Naive thymus-derived CD4-positive, alpha-beta T cell (primary cell): ENCODE data around the gene GBA2. TPM values are rescaled to one million over a fixed set of nuclear protein-coding genes. Genes with fewer than 3 reads are reported as not detected.

Source experiments
- ATAC-seq: fragments of 150-1000 bp; cut with Tn5 transposase; 2 replicates; pipeline ENCODE4 v1.10.0; 2021; ENCODE audit warnings: mild to moderate bottlenecking, moderate library complexity
- CTCF ChIA-PET: fragments of 350-600 bp; sonication (Branson Sonifier 250); formaldehyde crosslinking; loops from one replicate; lab custom pipeline; 2021; ENCODE audit warnings: antibody characterized with exemption; lab: Charles Lee
- POLR2A ChIA-PET: fragments of 350-600 bp; sonication (Branson Sonifier 250); formaldehyde crosslinking; loops from one replicate; lab custom pipeline; 2021; ENCODE audit warnings: antibody characterized with exemption, inconsistent platforms; lab: Charles Lee
- DNase-seq, 9 donors: peaks; one replicate each; pipeline versions ENCODE4 v3.0.0 to v3.0.0-alpha.2; 2020 to 2022; ENCODE audit warnings: mixed read lengths in 1 of 9
- H3K27ac ChIP-seq: one replicate; pipeline ENCODE4 v1.7.0; 2013; ENCODE audit warnings: mild to moderate bottlenecking, low read depth, low read length, moderate library complexity
- H3K27me3 ChIP-seq, 2 donors: one replicate each; pipeline ENCODE4 v1.7.0; 2013; ENCODE audit warnings: low read length in 2 of 2, mild to moderate bottlenecking in 2 of 2, moderate library complexity in 2 of 2; ENCODE audit not compliant: control insufficient read depth in 2 of 2, insufficient read depth in 2 of 2
- H3K36me3 ChIP-seq, 3 experiments: 1 replicate in 2 of 3; 2 replicates in 1 of 3; pipeline ENCODE4 v1.7.0; 2013; ENCODE audit warnings: low read length in 3 of 3, mild to moderate bottlenecking in 3 of 3, moderate library complexity in 1 of 3; ENCODE audit not compliant: insufficient read depth in 3 of 3, control insufficient read depth in 2 of 3
- H3K4me1 ChIP-seq, 2 donors: one replicate each; pipeline ENCODE4 v1.7.0; 2013; ENCODE audit warnings: low read length in 2 of 2, mild to moderate bottlenecking in 2 of 2, moderate library complexity in 1 of 2; ENCODE audit not compliant: control insufficient read depth in 2 of 2, insufficient read depth in 2 of 2
- H3K4me3 ChIP-seq: 2 replicates; pipeline ENCODE4 v1.7.0; 2013; ENCODE audit warnings: mild to moderate bottlenecking, low read length
- H3K9me3 ChIP-seq, 3 experiments: 1 replicate in 2 of 3; 2 replicates in 1 of 3; pipeline ENCODE4 v1.7.0; 2013; ENCODE audit warnings: low read length in 3 of 3; ENCODE audit not compliant: control insufficient read depth in 2 of 3
- H3K27ac Mint-ChIP-seq, 9 donors: one replicate each; pipeline ENCODE4 v1.8.0; 2020 to 2022; ENCODE audit warnings: mixed read lengths in 9 of 9, mild to moderate bottlenecking in 8 of 9, moderate library complexity in 5 of 9, inconsistent platforms in 2 of 9
- H3K27me3 Mint-ChIP-seq, 5 donors: one replicate each; pipeline ENCODE4 v1.8.0; 2021 to 2022; ENCODE audit warnings: mixed read lengths in 5 of 5, mild to moderate bottlenecking in 1 of 5
- H3K36me3 Mint-ChIP-seq, 5 donors: one replicate each; pipeline ENCODE4 v1.8.0; 2020 to 2022; ENCODE audit warnings: mixed read lengths in 5 of 5, mild to moderate bottlenecking in 3 of 5, inconsistent platforms in 1 of 5
- H3K4me1 Mint-ChIP-seq, 7 donors: one replicate each; pipeline ENCODE4 v1.8.0; 2020 to 2022; ENCODE audit warnings: mixed read lengths in 7 of 7, mild to moderate bottlenecking in 3 of 7, inconsistent platforms in 1 of 7
- H3K4me3 Mint-ChIP-seq, 10 donors: one replicate each; pipeline ENCODE4 v1.8.0; 2020 to 2022; ENCODE audit warnings: mild to moderate bottlenecking in 10 of 10, mixed read lengths in 10 of 10, moderate library complexity in 6 of 10, inconsistent platforms in 2 of 10
- H3K9me3 Mint-ChIP-seq, 11 donors: one replicate each; pipeline ENCODE4 v1.8.0; 2020 to 2022; ENCODE audit warnings: mixed read lengths in 11 of 11, mild to moderate bottlenecking in 4 of 11, inconsistent platforms in 1 of 11, moderate library complexity in 1 of 11
- intact Hi-C, 2 donors: fragments of 100-400 bp; cut with micrococcal nuclease; formaldehyde crosslinking; loops; one replicate each; pipeline ENCODE4 v1.15.1; 2023
- polyA plus RNA-seq, 2 donors: library from polyadenylated mRNA; unstranded; fragments of 300-500 nt; fragmentation: Illumina TruSeq; gene quantifications; one replicate each; pipeline ENCODE4 v1.2.3, GENCODE V29; 2021
- total RNA-seq, 6 experiments: library from RNA in 5 of 6; stranded (reverse) in 5 of 6; gene quantifications; 1 replicate in 5 of 6; 2 replicates in 1 of 6; pipeline ENCODE4 v1.2.3 and lab custom pipeline; 2021 to 2026

Gene GBA2
- total and polyA plus RNA-seq, 7 experiments from 2014 or later: 18.0 to 55.4 (median 47.5) TPM

DNA sequence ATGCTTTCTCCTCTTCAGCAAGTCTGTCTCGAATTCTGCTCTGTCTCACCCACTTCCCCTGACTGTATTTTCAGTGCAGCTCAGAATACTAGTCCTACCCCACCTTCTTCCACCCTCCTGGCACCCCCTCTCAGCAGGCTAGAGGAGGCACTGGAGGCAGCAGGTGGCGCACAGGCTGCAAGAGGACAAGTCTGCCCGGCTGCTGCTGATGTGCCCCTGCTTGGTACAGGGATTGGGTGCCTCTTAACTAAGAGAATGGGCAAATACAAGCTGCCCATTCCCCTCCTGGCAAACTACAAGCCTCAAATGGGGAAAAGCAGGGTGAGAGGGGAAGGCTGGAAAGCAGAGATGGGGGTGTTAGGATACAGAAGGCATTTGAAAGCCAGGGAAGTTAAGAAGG, 22.1 kb downstream of the GBA2 start:
- DNase-seq: peak in 7 of 9 donors; percentile 37 to 61 (median 52)

DNA sequence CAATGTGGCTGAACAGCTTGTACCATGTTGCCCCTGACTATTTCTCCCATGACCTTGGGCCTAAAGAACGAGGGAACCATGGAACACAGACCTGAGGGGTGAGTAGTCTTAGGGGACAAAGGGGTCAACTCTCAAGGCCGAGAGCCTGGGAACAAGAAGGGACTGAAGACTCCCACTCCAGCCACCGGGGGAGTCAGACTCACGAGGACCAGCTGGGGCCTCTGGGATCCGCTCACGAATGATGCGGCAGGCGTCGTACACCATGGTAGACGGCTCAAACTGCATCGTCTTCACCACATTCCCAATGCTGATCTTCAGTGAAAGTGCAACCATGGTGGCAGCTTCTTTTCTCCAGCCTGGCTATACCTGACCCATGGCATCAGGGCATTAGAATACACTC, 23.7 kb downstream of the GBA2 start:
- Histone ChIP-seq H3K4me1 (peaks cover 36% of the 10 kb centered on the region in 2 donors), H3K27ac (no peak overlapping the region), H3K9me3 (no peaks in the 10 kb centered on the region), H3K27me3 (no peaks in the 10 kb centered on the region), H3K4me3 (no peak overlapping the region), H3K36me3 (peaks cover 27 to 53% (median 45%) of the 10 kb centered on the region in 3 experiments)
- POLR2A ChIA-PET: interaction anchor here (0.6 to 1.3 kb wide), 3 partner anchors 26 to 113 kb away, joined by 3 to 5 read pairs (median 4); no protein-coding TSS in a partner anchor
- Mint-ChIP-seq H3K36me3 (peaks cover 16 to 32% (median 29%) of the 10 kb centered on the region in 5 donors), H3K4me3 (no peak overlapping the region), H3K27me3 (no peaks in the 10 kb centered on the region), H3K9me3 (peaks cover 0 to 2% (median 0%) of the 10 kb centered on the region in 11 donors), H3K27ac (no peak overlapping the region), H3K4me1 (peaks cover 0 to 23% (median 8%) of the 10 kb centered on the region in 7 donors)
- ATAC-seq (no peak), DNase-seq (no peak)
- CTCF ChIA-PET: interaction anchor here (0.9 to 1.6 kb wide), 2 partner anchors 13 to 78 kb away, joined by 3 read pairs; no protein-coding TSS in a partner anchor
- intact Hi-C loops: no loop called here

More for the DNA sequence above, 22.1 kb downstream of the GBA2 start:
- no peaks in the 10 kb centered on the region for H3K27me3 Mint-ChIP-seq
- Histone ChIP-seq H3K4me1 (peaks cover 44 to 46% of the 10 kb centered on the region in 2 donors), H3K4me3 (no peak overlapping the region), H3K36me3 (peaks cover 19 to 38% (median 30%) of the 10 kb centered on the region in 3 experiments), H3K27ac (peak overlapping the region; percentile 46), H3K27me3 (no peaks in the 10 kb centered on the region), H3K9me3 (no peaks in the 10 kb centered on the region)
- H3K4me3 Mint-ChIP-seq: peak overlapping the region in 7 of 10 donors; percentile 34 to 73 (median 61)
- peak; percentile 62 for ATAC-seq
- H3K4me1 Mint-ChIP-seq: peaks cover 0 to 23% (median 8%) of the 10 kb centered on the region in 7 donors
- intact Hi-C loops: no loop called here
- H3K36me3 Mint-ChIP-seq: peaks cover 10 to 31% (median 21%) of the 10 kb centered on the region in 5 donors
- ChIA-PET CTCF (interaction anchor here (1.0 to 6.4 kb wide), 8 partner anchors 10 to 110 kb away, joined by 3 to 50 read pairs (median 5); partner anchors contain the start of genes CCDC107 and RMRP), POLR2A (interaction anchor here (0.7 to 3.3 kb wide), 8 partner anchors 9 to 1088 kb away, joined by 3 to 22 read pairs (median 4); partner anchors contain the start of genes CCDC107, GBA2, RGP1 and RMRP)
- peak overlapping the region in 7 of 9 donors; percentile 28 to 92 (median 81) for H3K27ac Mint-ChIP-seq
- peaks cover 0 to 2% (median 0%) of the 10 kb centered on the region in 11 donors for H3K9me3 Mint-ChIP-seq

DNA sequence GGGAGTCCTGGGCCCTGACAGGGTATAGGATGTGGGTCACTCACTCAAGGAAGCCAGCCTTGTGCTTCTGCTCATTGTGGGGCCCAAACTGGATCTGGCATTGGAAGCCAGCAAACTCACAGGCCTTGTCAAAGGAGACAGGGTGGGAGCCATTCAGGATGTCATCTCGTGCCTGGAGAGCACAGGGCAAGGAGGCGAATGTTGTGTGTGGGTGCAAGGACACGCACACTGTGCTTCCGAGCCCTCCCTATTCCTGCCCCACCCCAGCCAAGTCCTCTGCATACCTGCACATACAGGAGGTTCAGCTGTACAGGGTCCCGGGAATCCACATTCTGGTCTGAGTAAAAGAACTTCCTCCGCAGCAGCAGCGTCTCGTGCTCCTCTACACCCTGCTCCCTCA, 25.1 kb downstream of the GBA2 start:
- Mint-ChIP-seq H3K4me1 (peaks cover 0 to 23% (median 8%) of the 10 kb centered on the region in 7 donors), H3K4me3 (no peak overlapping the region), H3K27me3 (no peaks in the 10 kb centered on the region), H3K9me3 (peaks cover 0 to 2% (median 0%) of the 10 kb centered on the region in 11 donors), H3K27ac (no peak overlapping the region), H3K36me3 (peaks cover 24 to 39% (median 29%) of the 10 kb centered on the region in 5 donors)
- H3K4me3 ChIP-seq: no peak overlapping the region
- no peaks in the 10 kb centered on the region for H3K9me3 ChIP-seq
- no peaks in the 10 kb centered on the region for H3K27me3 ChIP-seq
- intact Hi-C loops: no loop called here
- no peak for DNase-seq
- peaks cover 21 to 22% of the 10 kb centered on the region in 2 donors for H3K4me1 ChIP-seq
- CTCF ChIA-PET: interaction anchor here (0.7 kb wide), 2 partner anchors 158 to 252 kb away, joined by 3 read pairs; no protein-coding TSS in a partner anchor
- peaks cover 39 to 68% (median 59%) of the 10 kb centered on the region in 3 experiments for H3K36me3 ChIP-seq
- POLR2A ChIA-PET: interaction anchor here (1.0 kb wide), 1 partner anchor 9 kb away, joined by 3 read pairs; no protein-coding TSS in a partner anchor
- H3K27ac ChIP-seq: no peak overlapping the region
- no peak for ATAC-seq

DNA sequence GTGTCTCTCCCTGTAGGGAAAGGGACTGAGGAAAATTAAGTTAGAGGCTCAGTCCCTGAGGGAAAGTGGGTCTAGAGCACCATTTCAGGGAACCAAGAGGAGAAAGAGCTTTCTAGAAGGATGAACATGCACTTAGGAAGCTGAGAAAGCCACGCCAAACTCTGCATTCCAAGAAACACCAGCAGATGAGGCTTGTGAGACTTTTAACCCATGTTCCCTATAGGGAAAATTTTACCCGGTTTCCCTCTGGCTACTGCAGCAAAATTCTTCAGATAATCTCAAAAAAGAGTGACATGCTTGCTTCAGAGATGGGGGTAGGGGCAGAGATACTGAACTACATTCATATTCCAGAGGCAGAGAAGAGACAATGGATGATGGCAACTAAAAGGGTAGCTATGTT, 25.6 kb downstream of the GBA2 start:
- H3K9me3 ChIP-seq: no peaks in the 10 kb centered on the region
- CTCF ChIA-PET: interaction anchor here (0.7 to 0.9 kb wide), 2 partner anchors 31 to 159 kb away, joined by 3 read pairs; no protein-coding TSS in a partner anchor
- H3K27me3 ChIP-seq: no peaks in the 10 kb centered on the region
- POLR2A ChIA-PET: interaction anchor here (1.0 kb wide), 1 partner anchor 10 kb away, joined by 3 read pairs; no protein-coding TSS in a partner anchor
- Mint-ChIP-seq H3K27ac (peak overlapping the region in 1 of 9 donors; percentile 31), H3K4me1 (peaks cover 0 to 23% (median 8%) of the 10 kb centered on the region in 7 donors), H3K9me3 (peaks cover 0 to 2% (median 0%) of the 10 kb centered on the region in 11 donors), H3K27me3 (no peaks in the 10 kb centered on the region), H3K36me3 (peaks cover 24 to 41% (median 30%) of the 10 kb centered on the region in 5 donors), H3K4me3 (no peak overlapping the region)
- peaks cover 44 to 73% (median 62%) of the 10 kb centered on the region in 3 experiments for H3K36me3 ChIP-seq
- no peak overlapping the region for H3K27ac ChIP-seq
- H3K4me1 ChIP-seq: peaks cover 17 to 18% of the 10 kb centered on the region in 2 donors
- intact Hi-C loops: no loop called here
- no peak overlapping the region for H3K4me3 ChIP-seq
- ATAC-seq: no peak
- no peak for DNase-seq

DNA sequence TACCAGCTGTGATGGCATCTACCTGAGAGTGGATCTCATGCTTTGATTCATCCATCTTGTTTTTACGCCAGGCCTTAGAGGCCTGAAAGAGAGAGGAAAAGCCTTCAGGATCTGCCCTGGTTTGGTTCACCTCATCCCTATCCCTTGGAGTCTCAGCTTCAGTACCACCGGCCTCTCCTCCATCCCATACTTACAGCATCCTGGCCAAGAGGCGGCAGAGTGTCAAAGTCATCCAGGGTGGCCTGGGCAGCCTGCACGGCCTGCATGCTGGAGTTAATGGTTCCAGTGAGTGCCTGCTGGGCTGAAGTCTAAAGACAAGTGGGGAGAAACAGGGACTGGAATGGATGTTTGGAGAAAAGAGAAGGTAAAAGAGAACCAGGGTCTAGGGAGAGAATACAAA, 29.5 kb downstream of the GBA2 start:
- Histone ChIP-seq H3K4me1 (no peaks in the 10 kb centered on the region), H3K27ac (no peak overlapping the region), H3K9me3 (no peaks in the 10 kb centered on the region), H3K27me3 (no peaks in the 10 kb centered on the region), H3K4me3 (no peak overlapping the region), H3K36me3 (peaks cover 52 to 100% (median 86%) of the 10 kb centered on the region in 3 experiments)
- ATAC-seq: no peak
- Mint-ChIP-seq H3K27ac (peak overlapping the region in 2 of 9 donors; percentile 8 to 19), H3K27me3 (no peaks in the 10 kb centered on the region), H3K9me3 (peaks cover 0 to 1% (median 0%) of the 10 kb centered on the region in 11 donors), H3K4me3 (no peak overlapping the region), H3K36me3 (peaks cover 28 to 62% (median 39%) of the 10 kb centered on the region in 5 donors), H3K4me1 (peaks cover 0 to 14% (median 3%) of the 10 kb centered on the region in 7 donors)
- no peak for DNase-seq
- CTCF ChIA-PET: no interaction called here
- intact Hi-C loops: no loop called here
- POLR2A ChIA-PET: no interaction called here

DNA sequence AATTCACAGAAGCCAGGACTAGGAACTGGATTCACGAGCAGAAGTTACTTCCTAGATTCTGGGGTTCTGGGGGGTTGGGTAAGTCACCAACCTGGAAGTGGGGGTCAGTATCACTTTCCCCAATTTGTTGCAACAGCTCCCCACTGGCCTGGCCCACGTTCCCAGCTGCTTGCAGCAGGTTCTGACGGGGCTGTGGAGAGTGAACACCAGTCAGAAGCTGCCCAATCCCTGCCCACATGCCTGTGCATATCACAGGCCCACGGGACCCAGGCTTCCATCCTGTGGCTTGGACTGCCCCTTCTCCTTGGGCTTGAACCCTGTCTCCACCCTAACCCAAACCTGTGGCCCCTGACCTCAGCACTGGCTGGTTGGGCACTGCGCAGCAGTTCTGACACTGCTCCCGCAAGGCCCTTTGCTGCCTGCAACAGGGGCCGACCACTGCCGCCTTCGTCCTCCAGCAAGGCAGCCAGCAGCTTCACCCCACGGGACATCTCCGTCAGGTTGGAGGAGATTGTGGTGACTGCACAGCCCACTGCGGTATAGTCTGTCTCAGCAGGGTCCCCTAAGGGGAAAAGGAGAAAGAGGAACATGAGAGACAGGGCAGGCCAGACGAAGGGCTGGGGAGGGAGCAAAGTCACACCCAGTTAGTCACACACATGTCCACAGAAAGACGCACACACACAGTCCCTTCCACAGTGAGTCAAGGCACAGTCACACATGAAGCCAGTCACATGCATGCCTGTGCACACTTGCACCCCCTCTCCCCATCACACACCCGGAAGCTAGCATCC, 30.1 kb downstream of the GBA2 start:
- no peak overlapping the region for H3K4me3 Mint-ChIP-seq
- ChIA-PET POLR2A (no interaction called here), CTCF (interaction anchor here (1.2 kb wide), 1 partner anchor 22 kb away, joined by 4 read pairs; no protein-coding TSS in a partner anchor)
- H3K9me3 Mint-ChIP-seq: peaks cover 0 to 1% (median 0%) of the 10 kb centered on the region in 11 donors
- H3K27me3 Mint-ChIP-seq: no peaks in the 10 kb centered on the region
- H3K36me3 Mint-ChIP-seq: peaks cover 26 to 64% (median 37%) of the 10 kb centered on the region in 5 donors
- H3K27ac ChIP-seq: no peak overlapping the region
- H3K4me1 Mint-ChIP-seq: peaks cover 0 to 13% (median 0%) of the 10 kb centered on the region in 7 donors
- H3K27me3 ChIP-seq: no peaks in the 10 kb centered on the region
- H3K9me3 ChIP-seq: no peaks in the 10 kb centered on the region
- no peaks in the 10 kb centered on the region for H3K4me1 ChIP-seq
- H3K36me3 ChIP-seq: peaks cover 52 to 100% (median 85%) of the 10 kb centered on the region in 3 experiments
- peak overlapping the region in 3 of 9 donors; percentile 8 to 70 (median 19) for H3K27ac Mint-ChIP-seq
- H3K4me3 ChIP-seq: no peak overlapping the region
- DNase-seq: no peak
- ATAC-seq: peak; percentile 75
- intact Hi-C loops: no loop called here
